K562 (cell line): ENCODE data around the gene CNOT6. TPM values are rescaled to one million over a fixed set of nuclear protein-coding genes. Genes with fewer than 3 reads are reported as not detected.

Experiments used
- ATAC-seq: fragments of 200-7000 bp; cut with Tn5 transposase; 3 replicates; pipeline ENCODE4 v1.9.1; 2020; ENCODE audit warnings: moderate library complexity
- BruUV-seq: library from RNA; stranded (reverse); fragments of 400-500 nt; replicated peaks from 2 replicates; lab custom pipeline; 2021; lab: Mats Ljungman, UMichigan
- CTCF ChIA-PET: fragments of 300-600 bp; formaldehyde crosslinking; extraction: SDS; loops from one replicate; lab custom pipeline; 2021; ENCODE audit warnings: low intra/inter-chr PET ratio; lab: Yijun Ruan, JAX
- POLR2A ChIA-PET: fragments of 300-600, 350-650 bp; sonication (Branson Sonifier 250); formaldehyde crosslinking; extraction: SDS; loops from one replicate; lab custom pipeline; 2021; ENCODE audit warnings: antibody characterized with exemption, inconsistent platforms; lab: Yijun Ruan, JAX
- DNase-seq, 4 experiments: peaks; one replicate each; pipeline versions ENCODE4 v3.0.0 to v3.0.0-alpha.2; 2011 to 2018; ENCODE audit warnings: low spot score in 3 of 4, mixed read lengths in 3 of 4; ENCODE audit errors: extremely low read depth in 1 of 4
- FAIRE-seq: peaks from 2 replicates; lab custom pipeline; 2011; peaks lifted over from hg19 to GRCh38; lab: Jason Lieb, UNC
- H2AFZ ChIP-seq: 2 replicates; pipeline ENCODE4 v1.6.0; 2011; ENCODE audit warnings: low read depth, low read length, control low read depth, inconsistent platforms
- H3K27ac ChIP-seq: fragments of 200-600 bp; 3 replicates; pipeline ENCODE4 v1.8.0; 2011; ENCODE audit warnings: low read depth, mild to moderate bottlenecking, control low read depth, inconsistent platforms, low read length, moderate library complexity, mixed read lengths; ENCODE audit errors: extremely low read depth
- H3K27me3 ChIP-seq, 2 experiments: fragments of 300-600 bp in 1 of 2; 2 replicates in 1 of 2; 3 replicates in 1 of 2; pipeline versions ENCODE4 v1.6.0 to v1.8.0; 2011; ENCODE audit warnings: inconsistent platforms in 2 of 2, low read length in 2 of 2, mild to moderate bottlenecking in 1 of 2, mixed read lengths in 1 of 2, moderate library complexity in 1 of 2; ENCODE audit not compliant: control insufficient read depth in 2 of 2, insufficient read depth in 2 of 2
- H3K36me3 ChIP-seq: fragments of 300-600 bp; 3 replicates; pipeline ENCODE4 v1.8.0; 2011; ENCODE audit warnings: mild to moderate bottlenecking, low read length, inconsistent platforms; ENCODE audit not compliant: control insufficient read depth, insufficient read depth
- H3K4me1 ChIP-seq, 2 experiments: fragments of 200-600 bp in 1 of 2; replicated peaks in 1 of 2; 2 replicates in 1 of 2; 3 replicates in 1 of 2; pipeline versions ENCODE4 v1.5.1 to v1.8.0; 2011; ENCODE audit warnings: inconsistent platforms in 2 of 2, low read length in 2 of 2, mild to moderate bottlenecking in 1 of 2, mixed read lengths in 1 of 2, moderate library complexity in 1 of 2; ENCODE audit not compliant: control insufficient read depth in 2 of 2, insufficient read depth in 2 of 2
- H3K4me2 ChIP-seq: 2 replicates; pipeline ENCODE4 v1.6.1; 2011; ENCODE audit warnings: low read length, control low read depth, inconsistent platforms, mixed read lengths; ENCODE audit not compliant: insufficient read depth
- H3K4me3 ChIP-seq: fragments of 200-600 bp; sonication (generic), shearing (Covaris generic); 2 replicates; pipeline ENCODE4 v1.5.1; 2016; ENCODE audit warnings: control low read depth, inconsistent platforms
- H3K79me2 ChIP-seq: fragments of 200-600 bp; 3 replicates; pipeline ENCODE4 v1.8.0; 2011; ENCODE audit warnings: low read length, inconsistent platforms; ENCODE audit not compliant: control insufficient read depth, insufficient read depth
- H3K9ac ChIP-seq, 2 experiments: 2 replicates each; pipeline versions ENCODE4 v1.6.0 to v1.6.1; 2011; ENCODE audit warnings: low read depth in 2 of 2, low read length in 2 of 2, control low read depth in 1 of 2, inconsistent platforms in 1 of 2, mild to moderate bottlenecking in 1 of 2, mixed read lengths in 1 of 2; ENCODE audit not compliant: insufficient read depth in 1 of 2
- H3K9me1 ChIP-seq: one replicate; pipeline ENCODE4 v1.6.0; 2011; ENCODE audit warnings: inconsistent platforms, mild to moderate bottlenecking, low read length, moderate library complexity; ENCODE audit not compliant: control insufficient read depth, insufficient read depth
- H3K9me3 ChIP-seq: replicated peaks from 2 replicates; pipeline ENCODE4 v1.5.1; 2011; ENCODE audit warnings: low read depth, low read length, inconsistent platforms; ENCODE audit not compliant: control insufficient read depth, insufficient read depth
- H4K20me1 ChIP-seq: replicated peaks from 2 replicates; pipeline ENCODE4 v1.6.1; 2011; ENCODE audit warnings: low read length, inconsistent platforms, mixed read lengths; ENCODE audit not compliant: control insufficient read depth, insufficient read depth
- ATF1 ChIP-seq, 2 experiments: fragments of 450-650 bp in 1 of 2; IDR thresholded peaks; 2 replicates each; pipeline ENCODE4 v1.6.1; 2016; ENCODE audit warnings: missing compliant biosample characterization in 1 of 2, missing genetic modification characterization in 1 of 2
- DNMT1 ChIP-seq: fragments of 450-650 bp; IDR thresholded peaks from 2 replicates; pipeline ENCODE4 v1.6.1; 2016; ENCODE audit warnings: antibody characterized with exemption, mild to moderate bottlenecking
- FOXP1 ChIP-seq: sonication (generic); formaldehyde crosslinking; IDR thresholded peaks from 2 replicates; pipeline ENCODE4 v1.8.0; 2022; ENCODE audit warnings: mild to moderate bottlenecking, missing genetic modification reagents
- GATA2 ChIP-seq: sonication (generic); formaldehyde crosslinking; IDR thresholded peaks from 2 replicates; pipeline ENCODE4 v1.4.0; 2020; ENCODE audit warnings: mild to moderate bottlenecking, missing genetic modification reagents
- HDAC1 ChIP-seq, 2 experiments: fragments of 450-650 bp; IDR thresholded peaks; 2 replicates each; pipeline ENCODE4 v1.6.1; 2016 to 2017; ENCODE audit warnings: inconsistent platforms in 1 of 2, mild to moderate bottlenecking in 1 of 2, moderate library complexity in 1 of 2
- MCM7 ChIP-seq, 2 experiments: fragments of 450-650 bp; IDR thresholded peaks; 2 replicates each; pipeline ENCODE4 v1.6.1; 2016 to 2018
- POLR3A ChIP-seq: IDR thresholded peaks from 2 replicates; pipeline ENCODE4 v1.6.1; 2011; ENCODE audit warnings: borderline replicate concordance, mild to moderate bottlenecking, moderate library complexity; ENCODE audit not compliant: insufficient read length, insufficient read depth; ENCODE audit errors: extremely low read depth
- RBM22 ChIP-seq: fragments of 200-400 bp; formaldehyde crosslinking; IDR thresholded peaks from 2 replicates; pipeline ENCODE4 v1.6.1; 2018; ENCODE audit warnings: low read length, low read depth; ENCODE audit not compliant: poor library complexity, severe bottlenecking
- SMAD4 ChIP-seq: fragments of 250-450 bp; sonication (Bioruptor Pico); conservative IDR thresholded peaks from 2 replicates; pipeline ENCODE4 v1.8.0; 2021; ENCODE audit warnings: inconsistent platforms, mild to moderate bottlenecking, moderate library complexity
- SMARCE1 ChIP-seq: fragments of 450-650 bp; IDR thresholded peaks from 2 replicates; pipeline ENCODE4 v1.7.1; 2016; ENCODE audit warnings: mild to moderate bottlenecking
- TBL1XR1 ChIP-seq, 2 experiments: IDR thresholded peaks; 2 replicates each; pipeline ENCODE4 v1.6.1; 2012; ENCODE audit warnings: improper control_type of control experiment in 2 of 2, low read length in 2 of 2, mild to moderate bottlenecking in 1 of 2
- ZBTB8A ChIP-seq: fragments of 450-650 bp; IDR thresholded peaks from 2 replicates; pipeline ENCODE4 v1.6.1; 2018; ENCODE audit warnings: mild to moderate bottlenecking, moderate library complexity; ENCODE audit not compliant: partially characterized antibody
- ZFX ChIP-seq: sonication (generic); formaldehyde crosslinking; IDR thresholded peaks from 2 replicates; pipeline ENCODE4 v1.8.0; 2022; ENCODE audit warnings: mild to moderate bottlenecking, missing genetic modification reagents, moderate library complexity
- ZNF212 ChIP-seq: fragments of 450-650 bp; formaldehyde crosslinking; IDR thresholded peaks from 2 replicates; pipeline ENCODE4 v1.4.0; 2020; ENCODE audit warnings: mild to moderate bottlenecking
- ZNF668 ChIP-seq: fragments of 250-450 bp; sonication (Bioruptor Pico); IDR thresholded peaks from 2 replicates; pipeline ENCODE4 v1.8.0; 2022; ENCODE audit warnings: mild to moderate bottlenecking, inconsistent platforms
- ZNF696 ChIP-seq: fragments of 250-450 bp; sonication (Bioruptor Pico); conservative IDR thresholded peaks from 2 replicates; pipeline ENCODE4 v1.4.0; 2020; ENCODE audit warnings: mild to moderate bottlenecking, moderate library complexity
- WGBS: fragments of 100-300 bp; shearing (Covaris generic); methylation state at CpG from one replicate; pipeline ENCODE4 v1.1.6; 2016; ENCODE audit warnings: low coverage, mixed read lengths; ENCODE audit not compliant: insufficient coverage; ENCODE audit errors: missing lambda C conversion rate; 5-methylcytosine and 5-hydroxymethylcytosine counted together
- in situ Hi-C: fragments of 300-500 bp; cut with MboI; formaldehyde crosslinking; loops from 4 replicates; pipeline ENCODE4 v1.15.0; 2018; ENCODE audit warnings: inconsistent platforms, mixed read lengths
- intact Hi-C: fragments of 100-400 bp; cut with micrococcal nuclease; formaldehyde crosslinking; loops from 2 replicates; pipeline ENCODE4 v1.14.2; 2022
- polyA plus RNA-seq, 8 experiments: library from polyadenylated mRNA; depleted of rRNA in 4 of 8; stranded (reverse) in 5 of 8; unstranded in 3 of 8; fragments of >200 nt; fragmentation: Nextera tagmentation in 2 of 8; fragmentation: Illumina TruSeq in 1 of 8; extraction: Ambion mirVana in 2 of 8; extraction: Trizol in 1 of 8; gene quantifications; 2 replicates each; pipeline versions ENCODE4 v1.2.1 to v1.2.3, GENCODE V29; 2011 to 2014; ENCODE audit warnings: inconsistent platforms in 1 of 8, missing spikeins in 1 of 8
- total RNA-seq, 7 experiments: library from RNA; depleted of rRNA in 6 of 7; stranded (reverse); fragments of >200 nt in 6 of 7; fragmentation: Illumina TruSeq in 2 of 7; extraction: Trizol in 2 of 7; gene quantifications; 2 replicates each; pipeline versions ENCODE4 v1.2.1 to v1.2.3, GENCODE V29; 2011 to 2021; ENCODE audit warnings: low replicate concordance in 1 of 7
- TF ChIP-seq, protein P1 (sequence below): fragments of 250-450 bp; sonication (Bioruptor Pico); IDR thresholded peaks from 2 replicates; pipeline ENCODE4 v1.5.1; 2021; ENCODE audit warnings: mild to moderate bottlenecking
- TF ChIP-seq, protein P2 (sequence below): fragments of 250-450 bp; sonication (Bioruptor Pico); IDR thresholded peaks from 2 replicates; pipeline ENCODE4 v1.5.0; 2021

Gene CNOT6
- total and polyA plus RNA-seq, 9 of the 15 experiments (the other 6 are each of a cell fraction or from before 2014, with no cell fraction given), result 4.9 to 32.4 (median 14.0) TPM

GRCh38 chr5:180541710-180542109 is 47.5 kb downstream of the CNOT6 start:
- no peaks in the 10 kb centered on the region for H4K20me1 ChIP-seq
- in situ Hi-C loops, result no loop called here
- H3K36me3 ChIP-seq, result peaks cover 44% of the 10 kb centered on the region
- no peak overlapping the region for H3K9ac ChIP-seq
- 0 out of 2 replicates have a peak, but pooled peaks cover 4% of the 10 kb centered on the region for H3K9me3 ChIP-seq
- peaks cover 66% of the 10 kb centered on the region for H3K79me2 ChIP-seq
- DNase-seq (no peak), ATAC-seq (no peak), FAIRE-seq (no peak)
- no peak overlapping the region for H3K27ac ChIP-seq
- intact Hi-C loops, result no loop called here
- TF ChIP-seq ZNF212 (CRISPR knock-in tag) (no peak), MCM7 (IDR thresholded peaks at IDR 0.05) (no peak), DNMT1 (no peak), RBM22 (no peak), ATF1 (CRISPR knock-in tag; IDR thresholded peaks at IDR 0.05) (no peak), ATF1 (tag; IDR thresholded peaks at IDR 0.05) (no peak), GATA2 (CRISPR knock-in tag) (no peak), POLR3A (no peak), TBL1XR1 (IDR thresholded peaks at IDR 0.05; ENCODE audit: low read length in 2 of 2) (no peak), SMARCE1 (no peak), ZNF696 (CRISPR knock-in tag) (no peak), ZNF668 (CRISPR knock-in tag) (no peak), ZFX (CRISPR knock-in tag) (no peak), SMAD4 (no peak), ZBTB8A (no peak), HDAC1 (IDR thresholded peaks at IDR 0.05) (no peak), FOXP1 (CRISPR knock-in tag) (no peak)
- TF ChIP-seq, protein P1, sequence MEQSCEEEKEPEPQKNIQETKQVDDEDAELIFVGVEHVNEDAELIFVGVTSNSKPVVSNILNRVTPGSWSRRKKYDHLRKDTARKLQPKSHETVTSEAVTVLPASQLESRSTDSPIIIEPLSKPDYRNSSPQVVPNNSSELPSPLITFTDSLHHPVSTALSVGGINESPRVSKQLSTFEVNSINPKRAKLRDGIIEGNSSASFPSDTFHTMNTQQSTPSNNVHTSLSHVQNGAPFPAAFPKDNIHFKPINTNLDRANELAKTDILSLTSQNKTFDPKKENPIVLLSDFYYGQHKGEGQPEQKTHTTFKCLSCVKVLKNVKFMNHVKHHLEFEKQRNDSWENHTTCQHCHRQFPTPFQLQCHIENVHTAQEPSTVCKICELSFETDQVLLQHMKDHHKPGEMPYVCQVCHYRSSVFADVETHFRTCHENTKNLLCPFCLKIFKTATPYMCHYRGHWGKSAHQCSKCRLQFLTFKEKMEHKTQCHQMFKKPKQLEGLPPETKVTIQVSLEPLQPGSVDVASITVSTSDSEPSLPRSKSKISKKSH (CRISPR knock-in tag), result no peak
- TF ChIP-seq, protein P2, sequence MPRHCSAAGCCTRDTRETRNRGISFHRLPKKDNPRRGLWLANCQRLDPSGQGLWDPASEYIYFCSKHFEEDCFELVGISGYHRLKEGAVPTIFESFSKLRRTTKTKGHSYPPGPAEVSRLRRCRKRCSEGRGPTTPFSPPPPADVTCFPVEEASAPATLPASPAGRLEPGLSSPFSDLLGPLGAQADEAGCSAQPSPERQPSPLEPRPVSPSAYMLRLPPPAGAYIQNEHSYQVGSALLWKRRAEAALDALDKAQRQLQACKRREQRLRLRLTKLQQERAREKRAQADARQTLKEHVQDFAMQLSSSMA (CRISPR knock-in tag), result no peak
- no peaks in the 10 kb centered on the region for H3K27me3 ChIP-seq
- H3K4me2 ChIP-seq, result no peak overlapping the region
- POLR2A ChIA-PET, result interaction anchor here (0.6 kb wide), 1 partner anchor 17 kb away, joined by 3 read pairs; no protein-coding TSS in a partner anchor
- no TSS peak for BruUV-seq
- H3K9me1 ChIP-seq, result no peaks in the 10 kb centered on the region
- no peak overlapping the region for H3K4me3 ChIP-seq
- H3K4me1 ChIP-seq, result no peaks in the 10 kb centered on the region; a peak in 1 of 5 replicates
- CTCF ChIA-PET, result no interaction called here
- no peak overlapping the region for H2AFZ ChIP-seq
- WGBS, result 82% methylated on average over 5 of the region's 9 CpGs
